GM12874 (cell line): ENCODE data around the gene GFOD1.

Experiments used
- CTCF ChIP-seq: IDR thresholded peaks from 2 replicates; pipeline ENCODE4 v1.5.1; 2011; ENCODE audit warnings: low read depth, mild to moderate bottlenecking, control low read depth, low read length, moderate library complexity; ENCODE audit not compliant: insufficient read depth

The GFOD1 gene

GRCh38 chr6:13308332-13308731, 179.1 kb downstream of the GFOD1 start:
- TF ChIP-seq CTCF, result no peak
